ENCODE results near the gene ITGAL.
A peak's percentile ranks its signal among the peaks of the same experiment; 100 is the strongest.

Gene ITGAL

GRCh38 chr16:30552956-30553355, 80.4 kb downstream of the ITGAL start:
- no peak for DNase-seq

GRCh38 chr16:30553393-30553899, 80.9 kb downstream of the ITGAL start:
- DNase-seq = no peak

GRCh38 chr16:30554557-30555314, 82.2 kb downstream of the ITGAL start:
- DNase-seq = no peak

- no peak for DNase-seq
Measured at GRCh38 chr16:30555315-30556124, 83.0 kb downstream of the ITGAL start.

- no peak for DNase-seq
Measured at GRCh38 chr16:30556125-30556473, 83.6 kb downstream of the ITGAL start.

GRCh38 chr16:30557707-30557956, 85.1 kb downstream of the ITGAL start:
- DNase-seq = no peak

- DNase-seq = peak; percentile 98
Measured at GRCh38 chr16:30557957-30558788, 85.6 kb downstream of the ITGAL start, which contains the start of gene ZNF764. TSS of gene ZNF764 (minus strand) at chr16:30558374. CDS start at chr16:30558182, 192 bp downstream.

- DNase-seq = no peak
Measured at GRCh38 chr16:30558789-30559377, 86.3 kb downstream of the ITGAL start.

- no peak for DNase-seq
Measured at GRCh38 chr16:30559690-30560089, 87.1 kb downstream of the ITGAL start.

GRCh38 chr16:30561089-30561816, 88.7 kb downstream of the ITGAL start:
- no peak for DNase-seq

- no peak for DNase-seq
Measured at GRCh38 chr16:30562021-30562420, 89.5 kb downstream of the ITGAL start.

GRCh38 chr16:30565526-30565925, 93.0 kb downstream of the ITGAL start:
- DNase-seq = no peak

- no peak for DNase-seq
Measured at GRCh38 chr16:30565984-30566383, 93.4 kb downstream of the ITGAL start.

- no peak for DNase-seq
Measured at GRCh38 chr16:30566531-30566930, 94.0 kb downstream of the ITGAL start.

GRCh38 chr16:30567160-30567990, 94.8 kb downstream of the ITGAL start:
- DNase-seq = no peak

- DNase-seq = peak; percentile 89
Measured at GRCh38 chr16:30567991-30568638, 95.6 kb downstream of the ITGAL start.

- DNase-seq = no peak
Measured at GRCh38 chr16:30569281-30569680, 96.7 kb downstream of the ITGAL start.

GRCh38 chr16:30569746-30570635, 97.4 kb downstream of the ITGAL start:
- DNase-seq = no peak

GRCh38 chr16:30570636-30571444, 98.3 kb downstream of the ITGAL start:
- DNase-seq = no peak
